CD14-positive monocyte (primary cell): ENCODE data around the gene FKBP5. TPM values are rescaled to one million over a fixed set of nuclear protein-coding genes. Genes with fewer than 3 reads are reported as not detected.

Experiments
- DNase-seq, 3 donors: peaks; one replicate each; pipeline ENCODE4 v3.0.0-alpha.2; 2011 to 2022
- H2AFZ ChIP-seq: 2 replicates; pipeline ENCODE4 v1.6.0; 2012; ENCODE audit warnings: mild to moderate bottlenecking, low read depth, low read length, inconsistent platforms; ENCODE audit not compliant: insufficient read depth, poor library complexity, severe bottlenecking
- H3K27ac ChIP-seq, 2 donors: 1 replicate in 1 of 2; 2 replicates in 1 of 2; pipeline ENCODE4 v1.5.1; 2012 to 2013; ENCODE audit warnings: low read length in 2 of 2, control low read depth in 1 of 2, inconsistent platforms in 1 of 2, low read depth in 1 of 2, mild to moderate bottlenecking in 1 of 2
- H3K27me3 ChIP-seq, 2 donors: one replicate each; pipeline versions ENCODE4 v1.6.0 to v1.6.1; 2011 to 2013; ENCODE audit warnings: low read length in 2 of 2; ENCODE audit not compliant: control insufficient read depth in 2 of 2, insufficient read depth in 2 of 2
- H3K36me3 ChIP-seq, 2 donors: replicated peaks in 1 of 2; 1 replicate in 1 of 2; 2 replicates in 1 of 2; pipeline versions ENCODE4 v1.5.1 to v1.6.1; 2012 to 2013; ENCODE audit warnings: low read length in 2 of 2, control low read depth in 1 of 2, inconsistent platforms in 1 of 2, mild to moderate bottlenecking in 1 of 2; ENCODE audit not compliant: insufficient read depth in 2 of 2, control insufficient read depth in 1 of 2
- H3K4me1 ChIP-seq, 2 donors: 1 replicate in 1 of 2; 2 replicates in 1 of 2; pipeline versions ENCODE4 v1.5.1 to v1.6.1; 2012 to 2013; ENCODE audit warnings: low read length in 2 of 2, control low read depth in 1 of 2, inconsistent platforms in 1 of 2, mild to moderate bottlenecking in 1 of 2, moderate library complexity in 1 of 2; ENCODE audit not compliant: insufficient read depth in 2 of 2, control insufficient read depth in 1 of 2
- H3K4me2 ChIP-seq: replicated peaks from 2 replicates; pipeline ENCODE3; 2012; ENCODE audit warnings: low read length, moderate library complexity, mild to moderate bottlenecking; ENCODE audit not compliant: poor library complexity, severe bottlenecking; ENCODE audit errors: extremely low read depth
- H3K4me3 ChIP-seq, 3 experiments: fragments of 200-600 bp in 1 of 3; sonication (generic) in 1 of 3; replicated peaks in 1 of 3; 1 replicate in 2 of 3; 2 replicates in 1 of 3; pipeline ENCODE4 v1.5.1; 2011 to 2013; ENCODE audit warnings: low read length in 3 of 3, mild to moderate bottlenecking in 3 of 3, control low read depth in 2 of 3, low read depth in 2 of 3, inconsistent platforms in 1 of 3, moderate library complexity in 1 of 3
- H3K79me2 ChIP-seq: 2 replicates; pipeline ENCODE4 v1.6.0; 2012; ENCODE audit warnings: mild to moderate bottlenecking, control low read depth, inconsistent platforms, low read length, moderate library complexity; ENCODE audit not compliant: insufficient read depth
- H3K9ac ChIP-seq: 2 replicates; pipeline ENCODE4 v1.6.0; 2017; ENCODE audit warnings: low read length, mild to moderate bottlenecking; ENCODE audit not compliant: insufficient read depth, poor library complexity, severe bottlenecking
- H3K9me3 ChIP-seq, 2 donors: replicated peaks in 1 of 2; 1 replicate in 1 of 2; 2 replicates in 1 of 2; pipeline versions ENCODE4 v1.5.1 to v1.6.1; 2012 to 2013; ENCODE audit warnings: low read length in 2 of 2, control low read depth in 1 of 2; ENCODE audit not compliant: control insufficient read depth in 1 of 2, insufficient read depth in 1 of 2
- H4K20me1 ChIP-seq: 2 replicates; pipeline ENCODE4 v1.6.0; 2012; ENCODE audit warnings: mild to moderate bottlenecking, low read length, control low read depth, moderate library complexity; ENCODE audit not compliant: insufficient read depth
- H3K27ac Mint-ChIP-seq, 7 donors: one replicate each; pipeline ENCODE4 v1.8.0; 2020; ENCODE audit warnings: mild to moderate bottlenecking in 7 of 7, mixed read lengths in 7 of 7, moderate library complexity in 6 of 7, inconsistent platforms in 2 of 7
- H3K27me3 Mint-ChIP-seq, 3 donors: one replicate each; pipeline ENCODE4 v1.8.0; 2021 to 2022; ENCODE audit warnings: low read depth in 3 of 3, mild to moderate bottlenecking in 3 of 3, mixed read lengths in 3 of 3, moderate library complexity in 3 of 3, inconsistent platforms in 1 of 3
- H3K36me3 Mint-ChIP-seq, 2 donors: one replicate each; pipeline ENCODE4 v1.8.0; 2020; ENCODE audit warnings: mixed read lengths in 2 of 2, inconsistent platforms in 1 of 2, mild to moderate bottlenecking in 1 of 2
- H3K4me1 Mint-ChIP-seq: one replicate; pipeline ENCODE4 v1.8.0; 2020; ENCODE audit warnings: mild to moderate bottlenecking, mixed read lengths
- H3K4me3 Mint-ChIP-seq, 2 donors: one replicate each; pipeline ENCODE4 v1.8.0; 2020; ENCODE audit warnings: mild to moderate bottlenecking in 2 of 2, mixed read lengths in 2 of 2, moderate library complexity in 1 of 2
- H3K9me3 Mint-ChIP-seq, 7 donors: one replicate each; pipeline ENCODE4 v1.8.0; 2020 to 2022; ENCODE audit warnings: mixed read lengths in 7 of 7, mild to moderate bottlenecking in 6 of 7, moderate library complexity in 6 of 7, inconsistent platforms in 2 of 7
- WGBS: methylation state at CpG from one replicate; pipeline ENCODE4 v1.1.5; 2013; ENCODE audit warnings: missing lambda C conversion rate; ENCODE audit not compliant: insufficient coverage; 5-methylcytosine and 5-hydroxymethylcytosine counted together
- intact Hi-C, 2 donors: fragments of 100-400 bp; cut with micrococcal nuclease; formaldehyde crosslinking; loops; one replicate each; pipeline versions ENCODE4 v1.15.0 to v1.15.1; 2023
- polyA plus RNA-seq, 3 donors: library from polyadenylated mRNA; depleted of rRNA in 1 of 3; unstranded in 2 of 3; stranded (reverse) in 1 of 3; fragments of 300-500 nt in 2 of 3; fragments of >200 nt in 1 of 3; fragmentation: Illumina TruSeq in 2 of 3; gene quantifications; 1 replicate in 2 of 3; 2 replicates in 1 of 3; pipeline ENCODE4 v1.2.3, GENCODE V29; 2012 to 2021
- TF ChIP-seq, protein P1 (sequence below): fragments of 200-600 bp; IDR thresholded peaks from one replicate; pipeline ENCODE4 v1.8.0; 2022; ENCODE audit warnings: antibody characterized with exemption, mild to moderate bottlenecking

The FKBP5 gene
- polyA plus RNA-seq, 3 donors = 20.2 to 58.5 (median 56.9) TPM

- TF ChIP-seq, protein P1, sequence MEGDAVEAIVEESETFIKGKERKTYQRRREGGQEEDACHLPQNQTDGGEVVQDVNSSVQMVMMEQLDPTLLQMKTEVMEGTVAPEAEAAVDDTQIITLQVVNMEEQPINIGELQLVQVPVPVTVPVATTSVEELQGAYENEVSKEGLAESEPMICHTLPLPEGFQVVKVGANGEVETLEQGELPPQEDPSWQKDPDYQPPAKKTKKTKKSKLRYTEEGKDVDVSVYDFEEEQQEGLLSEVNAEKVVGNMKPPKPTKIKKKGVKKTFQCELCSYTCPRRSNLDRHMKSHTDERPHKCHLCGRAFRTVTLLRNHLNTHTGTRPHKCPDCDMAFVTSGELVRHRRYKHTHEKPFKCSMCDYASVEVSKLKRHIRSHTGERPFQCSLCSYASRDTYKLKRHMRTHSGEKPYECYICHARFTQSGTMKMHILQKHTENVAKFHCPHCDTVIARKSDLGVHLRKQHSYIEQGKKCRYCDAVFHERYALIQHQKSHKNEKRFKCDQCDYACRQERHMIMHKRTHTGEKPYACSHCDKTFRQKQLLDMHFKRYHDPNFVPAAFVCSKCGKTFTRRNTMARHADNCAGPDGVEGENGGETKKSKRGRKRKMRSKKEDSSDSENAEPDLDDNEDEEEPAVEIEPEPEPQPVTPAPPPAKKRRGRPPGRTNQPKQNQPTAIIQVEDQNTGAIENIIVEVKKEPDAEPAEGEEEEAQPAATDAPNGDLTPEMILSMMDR = no peak
- Histone ChIP-seq H3K4me3 (no peak overlapping the region), H3K79me2 (no peaks in the 10 kb centered on the region), H3K9ac (no peak overlapping the region), H3K27me3 (no peaks in the 10 kb centered on the region), H3K4me1 (peaks cover 0 to 4% of the 10 kb centered on the region in 2 donors), H2AFZ (no peak overlapping the region), H4K20me1 (no peaks in the 10 kb centered on the region), H3K27ac (no peak overlapping the region), H3K9me3 (no peaks in the 10 kb centered on the region), H3K4me2 (no peak overlapping the region), H3K36me3 (no peaks in the 10 kb centered on the region)
- WGBS = no CpG with 5 or more reads among the region's 5 CpGs
- DNase-seq = no peak
- Mint-ChIP-seq H3K4me1 (peaks cover 5% of the 10 kb centered on the region), H3K4me3 (no peak overlapping the region), H3K36me3 (no peaks in the 10 kb centered on the region), H3K9me3 (no peaks in the 10 kb centered on the region), H3K27me3 (peaks cover 5 to 12% (median 6%) of the 10 kb centered on the region in 3 donors), H3K27ac (no peak overlapping the region)
- intact Hi-C loops = no loop called here
Measured at GRCh38 chr6:35561113-35561512, 127.6 kb downstream of the FKBP5 start.

GRCh38 chr6:35558571-35558970 lies 130.1 kb downstream of the FKBP5 start:
- Histone ChIP-seq H3K27me3 (no peaks in the 10 kb centered on the region), H3K9me3 (no peaks in the 10 kb centered on the region), H3K36me3 (no peaks in the 10 kb centered on the region), H2AFZ (no peak overlapping the region), H3K79me2 (no peaks in the 10 kb centered on the region), H3K4me3 (no peak overlapping the region), H3K4me1 (peaks cover 0 to 4% of the 10 kb centered on the region in 2 donors), H3K27ac (no peak overlapping the region), H3K4me2 (no peak overlapping the region), H4K20me1 (no peaks in the 10 kb centered on the region), H3K9ac (no peak overlapping the region)
- Mint-ChIP-seq H3K27ac (no peak overlapping the region), H3K4me3 (no peak overlapping the region), H3K27me3 (peaks cover 3 to 5% (median 4%) of the 10 kb centered on the region in 3 donors), H3K36me3 (no peaks in the 10 kb centered on the region), H3K9me3 (peaks cover 0 to 2% (median 0%) of the 10 kb centered on the region in 7 donors), H3K4me1 (peaks cover 5% of the 10 kb centered on the region)
- TF ChIP-seq, protein P1 = no peak
- intact Hi-C loops = no loop called here
- 87% methylated on average over 7 of the region's 12 CpGs for WGBS
- DNase-seq = no peak
